GM04504 (cell line): Measurements from ENCODE around the gene C5orf63.
"Not testable (repeated sequence)": the region's sequence is repeated elsewhere in the genome, so short reads cannot be mapped to it uniquely, and the experiment has no call there.

Experiments
- DNase-seq: peaks from one replicate; pipeline ENCODE4 v3.0.0-alpha.2; 2012; ENCODE audit warnings: low read depth

Gene C5orf63

DNA sequence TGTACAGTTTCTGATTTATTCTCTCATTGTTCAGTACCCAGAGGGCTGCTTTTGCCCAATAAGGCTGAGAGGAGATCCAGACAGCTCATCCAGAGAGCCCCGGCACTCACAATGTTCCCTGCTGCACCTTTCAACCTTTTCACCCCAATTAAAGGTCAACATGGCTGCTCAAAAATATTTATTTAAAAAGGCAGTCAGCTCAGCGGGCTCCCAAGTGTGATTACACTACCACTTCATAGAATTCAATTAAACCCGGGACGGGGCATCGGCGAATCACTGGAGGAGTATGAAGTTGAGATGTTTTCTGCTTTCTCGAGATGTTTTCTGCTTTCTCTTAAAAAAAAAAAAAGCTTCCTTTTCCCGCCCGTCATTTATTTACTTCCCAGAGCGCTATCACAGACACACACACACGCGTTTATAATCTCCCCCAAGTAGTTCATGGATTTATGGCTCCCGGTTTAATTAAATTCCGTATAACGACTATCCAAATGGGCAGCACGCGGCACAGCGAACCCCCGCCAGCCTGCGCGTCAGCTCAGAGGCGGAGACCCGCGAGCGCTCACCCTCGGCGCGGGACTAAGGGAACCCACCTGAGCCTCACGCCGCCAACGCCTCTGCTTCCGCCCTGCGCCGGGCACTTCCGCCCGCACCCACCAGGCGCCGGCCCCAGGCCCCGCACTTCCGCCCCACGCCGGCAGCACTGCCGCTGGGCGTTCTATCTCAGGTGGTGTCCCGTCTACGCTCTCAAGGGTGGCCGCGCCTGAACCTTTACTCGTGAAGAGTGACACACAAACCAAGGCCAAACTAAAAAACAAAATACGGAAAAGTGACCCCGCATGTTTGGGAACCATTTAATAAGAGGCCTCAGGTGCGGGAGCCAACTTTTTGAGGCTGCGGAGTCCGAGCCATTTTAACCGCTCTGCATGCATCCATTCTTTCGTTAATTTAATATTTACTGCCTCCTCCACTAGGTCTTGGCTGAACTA lies at the start of gene C5orf63:
TSS of gene C5orf63 (minus strand) at position 642 of the 986 bp plus-strand sequence. CDS start 14,507 bp downstream, outside the sequence.
- no peak for DNase-seq

- DNase-seq, result no peak
Observed at GRCh38 chr5:127112347-127112864, 39.1 kb upstream of the C5orf63 start.

GRCh38 chr5:127111112-127111511 lies 37.8 kb upstream of the C5orf63 start:
- DNase-seq, result no peak

- not testable (repeated sequence) for DNase-seq
Observed at GRCh38 chr5:127108624-127109260, 35.4 kb upstream of the C5orf63 start.

DNA sequence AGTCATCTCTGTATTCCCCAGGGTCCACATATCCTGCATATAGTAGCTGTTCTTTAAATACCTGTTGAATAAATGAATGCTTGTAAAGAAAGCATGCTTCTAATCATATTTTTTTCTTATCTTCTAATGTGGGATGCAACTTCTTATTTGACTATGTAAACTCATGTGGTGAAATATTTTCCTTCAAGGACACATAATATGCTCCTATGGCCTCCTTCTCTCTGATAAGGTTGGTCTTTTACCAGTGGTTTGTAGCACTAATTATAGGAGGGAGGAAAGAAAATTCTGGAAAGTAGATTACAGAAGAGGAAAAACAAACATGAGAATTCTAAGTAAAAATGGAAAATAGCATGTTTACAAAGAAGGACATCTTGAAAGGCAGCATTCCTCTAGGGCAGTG lies 28.6 kb upstream of the C5orf63 start:
- no peak for DNase-seq

DNA sequence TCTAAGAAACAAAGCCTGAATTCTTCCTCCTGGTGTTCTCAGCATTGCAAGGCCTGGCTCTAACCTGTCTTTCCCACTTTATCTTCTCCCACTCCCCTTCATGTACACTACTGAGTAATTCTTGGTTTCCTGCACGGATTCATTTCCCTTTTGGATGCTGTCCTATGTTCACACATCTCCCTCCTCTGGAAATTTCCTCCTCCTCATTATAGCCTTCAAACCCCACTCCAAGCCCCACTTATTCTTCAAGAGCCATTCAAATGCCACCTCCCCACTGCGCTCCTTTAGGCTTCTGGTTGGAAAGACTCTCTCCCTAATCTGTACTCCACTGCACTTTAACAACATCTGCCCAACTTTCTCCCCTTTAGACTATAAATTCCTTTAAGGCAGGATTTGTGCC lies 28.2 kb upstream of the C5orf63 start:
- DNase-seq, result no peak

DNA sequence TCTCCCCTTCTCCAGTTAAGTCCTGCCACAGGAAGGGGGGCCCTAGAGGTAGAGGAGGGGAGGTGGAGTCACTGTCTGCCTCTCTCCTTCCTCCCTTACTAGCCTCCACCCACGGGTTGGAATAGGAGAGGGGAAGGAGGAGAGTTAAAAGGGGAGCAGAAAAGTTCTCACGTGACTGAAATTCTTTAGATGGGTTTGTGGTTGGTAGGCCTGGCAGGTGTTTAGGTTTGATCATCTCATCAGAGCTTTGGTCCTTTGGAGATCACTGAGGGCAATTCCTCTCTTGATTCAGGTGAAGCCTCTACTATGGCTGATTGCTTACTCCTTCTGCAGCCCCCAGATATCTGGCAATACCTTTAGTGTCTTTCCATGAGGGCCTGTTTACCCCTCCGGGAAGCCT lies 24.9 kb upstream of the C5orf63 start:
- DNase-seq, result no peak

DNA sequence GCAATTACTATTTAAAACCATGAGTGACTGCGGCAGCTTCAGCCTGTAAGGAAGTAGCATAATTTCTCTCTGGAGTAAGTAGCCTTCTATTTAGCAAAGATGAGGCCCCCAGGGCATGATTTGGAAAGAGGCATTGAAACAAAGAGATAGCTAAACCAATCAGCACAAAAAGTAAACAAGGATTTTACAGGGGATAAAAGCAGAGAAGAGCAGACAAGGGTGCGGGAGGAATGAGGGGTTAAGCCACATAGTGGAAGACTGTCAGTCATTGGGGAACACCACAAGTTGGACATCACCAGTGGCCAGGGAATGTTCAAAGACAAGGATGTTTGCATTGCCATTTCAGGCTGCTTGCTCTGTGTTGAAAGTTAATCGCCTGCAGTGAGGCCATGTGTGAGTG lies 24.0 kb upstream of the C5orf63 start:
- DNase-seq, result no peak

DNA sequence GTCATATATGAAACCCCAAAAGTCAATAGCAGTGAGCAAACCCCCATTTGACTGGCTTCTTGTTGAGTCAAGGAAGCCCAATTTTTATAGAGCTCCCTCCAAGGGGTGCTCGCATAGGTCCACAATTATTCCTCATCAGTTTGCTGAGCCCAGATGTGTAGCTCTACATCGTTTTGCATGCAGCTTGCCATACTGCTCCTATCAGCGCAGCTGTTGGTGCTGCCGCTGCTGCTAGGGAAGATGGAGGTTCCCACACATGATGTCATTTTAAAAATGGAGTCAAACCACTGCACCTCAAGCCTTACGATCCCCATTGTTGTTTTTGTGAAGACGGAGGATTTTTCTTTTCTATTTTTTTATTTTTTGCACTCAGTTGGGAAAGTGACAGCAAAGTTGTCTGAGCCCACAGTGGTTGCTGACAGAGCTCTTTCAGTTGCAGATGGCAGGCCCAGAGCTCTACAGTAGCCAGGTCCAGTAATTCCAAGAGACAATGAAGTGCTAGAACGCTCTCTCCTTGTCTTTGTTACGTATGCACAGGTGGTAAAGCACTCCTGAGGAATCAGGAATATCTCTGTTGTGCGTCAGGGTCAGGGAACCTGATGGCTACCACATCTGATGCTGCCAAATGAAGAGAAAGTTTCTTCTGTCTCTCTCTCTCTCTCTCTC lies 23.2 kb upstream of the C5orf63 start:
- no peak for DNase-seq

DNA sequence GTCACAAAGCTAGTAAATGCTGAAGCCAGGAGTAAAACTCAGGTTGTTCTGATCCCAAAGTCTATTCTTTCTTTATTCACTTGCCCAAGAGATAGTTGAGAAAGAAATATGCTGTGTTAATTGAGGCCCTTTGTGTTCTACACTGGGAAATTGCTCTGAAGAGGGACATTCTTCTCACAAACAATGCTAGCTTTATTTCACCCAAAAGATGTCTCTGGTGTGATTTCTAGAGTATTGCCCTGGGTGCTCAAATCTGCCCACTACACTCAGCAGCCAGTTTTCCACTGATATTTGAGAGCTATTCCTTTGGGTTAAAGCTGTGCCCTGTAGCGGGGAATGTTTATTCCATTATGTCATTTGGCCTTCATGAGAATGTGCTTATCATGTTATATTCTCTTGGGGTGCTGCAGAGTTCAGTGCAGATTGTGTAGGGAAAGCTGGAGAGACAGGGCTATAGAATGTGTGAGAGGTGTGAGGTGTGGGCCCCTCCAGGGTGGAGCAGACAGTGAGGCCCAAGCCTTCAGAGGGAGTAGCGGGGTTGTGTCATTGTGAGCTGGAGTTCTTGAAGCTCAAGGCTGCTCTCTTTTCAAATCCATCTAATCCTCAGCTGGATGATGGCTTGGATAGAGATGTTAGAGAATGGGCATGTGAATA lies 21.0 kb upstream of the C5orf63 start:
- no peak for DNase-seq

GRCh38 chr5:127092690-127093089 lies 19.4 kb upstream of the C5orf63 start:
- peak; percentile 24 for DNase-seq

GRCh38 chr5:127089191-127089590 lies 15.9 kb upstream of the C5orf63 start:
- no peak for DNase-seq

GRCh38 chr5:127088251-127088650 lies 14.9 kb upstream of the C5orf63 start:
- DNase-seq, result peak; percentile 91

- no peak for DNase-seq
Observed at GRCh38 chr5:127086589-127086988, 13.3 kb upstream of the C5orf63 start.

DNA sequence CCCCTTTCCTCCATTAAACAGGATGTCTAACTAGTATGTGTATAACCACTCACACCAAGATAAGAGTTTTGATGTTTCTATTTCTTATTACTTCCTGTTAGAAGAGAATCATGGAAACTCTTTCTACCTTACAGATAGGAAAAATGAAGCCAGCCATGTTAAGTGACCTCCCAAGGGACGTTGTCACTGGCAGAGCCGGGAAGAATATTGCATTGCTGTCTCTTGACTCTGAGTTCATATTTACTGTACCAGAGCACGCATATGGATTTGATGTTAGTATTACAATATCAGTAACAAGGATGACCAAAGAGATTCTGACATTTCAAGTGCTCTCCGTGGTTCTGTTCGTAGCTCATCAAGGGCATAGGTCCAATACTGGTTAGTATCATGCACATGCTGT lies 12.5 kb upstream of the C5orf63 start:
- no peak for DNase-seq

DNA sequence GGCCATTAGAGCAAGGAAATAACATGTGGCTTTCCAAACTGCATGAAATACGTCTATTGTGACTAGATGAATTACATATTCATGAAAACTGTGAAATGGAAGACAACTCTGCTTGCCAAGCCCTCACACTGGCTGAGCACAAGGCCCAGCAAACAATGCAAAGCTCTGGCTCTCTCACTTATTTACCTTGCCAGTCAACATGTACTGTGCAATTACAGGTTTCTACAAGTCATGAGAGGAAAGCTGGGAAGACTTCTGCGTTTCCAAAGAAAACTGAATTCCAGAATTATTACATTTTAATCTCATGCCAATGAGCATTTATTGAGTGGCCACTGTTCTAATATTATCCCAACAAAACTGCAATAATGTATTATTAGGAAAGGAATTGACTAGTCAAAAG lies 12.1 kb upstream of the C5orf63 start:
- DNase-seq, result no peak

DNA sequence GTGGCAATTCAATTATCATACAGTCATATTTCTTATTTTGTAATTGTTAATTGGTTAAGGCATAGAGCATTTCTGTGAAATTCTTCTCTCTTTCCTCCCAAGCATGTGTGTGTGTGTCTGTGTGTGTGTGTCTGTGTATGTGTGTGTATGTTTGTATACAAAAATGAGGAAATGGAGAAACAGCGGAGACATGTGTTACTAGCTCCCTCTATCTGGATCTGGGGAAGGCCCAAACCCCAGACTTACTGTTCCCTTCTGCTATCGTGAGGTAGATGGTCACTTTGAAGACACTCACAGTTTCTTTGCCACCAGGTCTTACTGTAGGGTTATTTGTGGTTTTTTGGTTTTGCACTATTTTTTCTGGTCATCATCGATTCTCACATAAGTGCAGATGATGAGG lies 11.4 kb upstream of the C5orf63 start:
- DNase-seq, result no peak

DNA sequence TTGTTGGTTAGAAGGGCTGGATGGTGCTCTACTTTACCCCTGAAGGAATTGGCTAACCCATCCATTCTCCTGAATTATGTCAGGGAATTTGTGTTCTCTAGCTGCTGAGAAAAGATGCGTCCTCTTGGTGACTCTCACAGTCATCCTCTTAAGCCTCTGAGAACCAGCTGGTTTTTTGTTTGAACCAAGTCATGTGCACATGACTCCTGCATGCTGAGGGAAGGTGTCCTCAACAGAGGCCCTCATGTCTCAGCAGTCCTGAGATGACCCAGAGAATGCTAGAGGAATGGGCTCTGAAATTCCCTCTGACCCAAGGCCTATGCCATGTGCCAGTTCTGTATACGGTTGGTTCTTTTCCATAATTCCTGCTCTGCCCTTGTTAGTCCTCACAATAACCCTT lies 10.4 kb upstream of the C5orf63 start:
- no peak for DNase-seq

DNA sequence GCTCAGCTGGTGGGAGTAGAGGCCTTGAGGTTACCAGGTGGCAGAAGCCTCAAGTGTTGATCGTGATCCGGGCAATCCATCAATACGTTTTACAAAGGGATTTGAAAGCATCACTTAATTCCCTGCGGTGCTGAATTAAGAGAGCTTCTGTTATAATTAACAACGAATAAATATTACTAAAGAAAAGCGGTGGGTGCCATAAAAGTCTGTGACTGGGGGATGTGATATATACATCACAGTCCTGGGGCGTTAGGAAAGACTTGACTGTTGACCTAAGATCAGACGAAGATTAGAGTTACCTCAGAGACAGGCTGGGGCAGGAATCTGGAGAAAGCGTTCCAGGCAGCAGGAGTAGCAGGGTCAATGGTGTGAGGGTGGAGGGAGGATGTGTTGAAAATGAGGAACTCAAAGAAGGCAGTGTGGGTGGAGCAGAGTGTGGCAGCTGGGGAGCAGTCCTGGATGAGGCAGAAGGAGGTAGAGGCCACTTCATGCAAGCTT lies 6.7 kb upstream of the C5orf63 start:
- no peak for DNase-seq

GRCh38 chr5:127077366-127077765 lies 4.1 kb upstream of the C5orf63 start:
- no peak for DNase-seq

GRCh38 chr5:127076315-127077129 lies 3.2 kb upstream of the C5orf63 start:
- DNase-seq, result no peak
